Peyer's patch (tissue), 4 donors: ENCODE results near the gene EME2.

Experiments
- POLR2A ChIP-seq, 2 donors: fragments of 450-650 bp; IDR thresholded peaks; one replicate each; pipeline ENCODE4 v1.5.1; 2017; ENCODE audit warnings: antibody characterized with exemption in 2 of 2, mild to moderate bottlenecking in 2 of 2, moderate library complexity in 2 of 2
- TF ChIP-seq, protein P1 (sequence below), 6 experiments: fragments of 450-650 bp in 4 of 6; fragments of 200-600 bp in 2 of 6; sonication (generic) in 1 of 6; IDR thresholded peaks; one replicate each; pipeline ENCODE4 v1.5.1; 2017 to 2019; ENCODE audit warnings: antibody characterized with exemption in 6 of 6, mild to moderate bottlenecking in 3 of 6, moderate library complexity in 1 of 6

DNA sequence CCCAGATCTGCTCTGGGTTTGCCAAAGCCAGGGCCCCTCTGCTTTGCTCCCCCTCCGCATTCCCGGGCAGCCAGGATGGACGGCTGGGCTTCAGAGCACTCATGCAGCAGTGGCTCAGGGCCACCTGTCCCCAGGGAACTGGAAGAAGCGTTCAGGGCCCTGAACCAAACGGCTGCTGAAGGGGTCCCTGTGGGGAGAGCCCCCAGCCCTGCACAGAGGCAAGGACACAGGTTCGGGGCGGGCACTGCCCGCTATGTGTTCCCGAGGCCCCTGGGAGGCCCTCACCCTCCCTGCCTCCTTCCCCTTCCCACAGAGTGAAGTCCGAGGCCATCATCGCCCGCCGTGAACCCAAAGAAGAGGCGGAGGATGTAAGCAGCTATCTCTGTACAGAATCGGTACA lies 11.7 kb upstream of the EME2 start:
- TF ChIP-seq, protein P1, sequence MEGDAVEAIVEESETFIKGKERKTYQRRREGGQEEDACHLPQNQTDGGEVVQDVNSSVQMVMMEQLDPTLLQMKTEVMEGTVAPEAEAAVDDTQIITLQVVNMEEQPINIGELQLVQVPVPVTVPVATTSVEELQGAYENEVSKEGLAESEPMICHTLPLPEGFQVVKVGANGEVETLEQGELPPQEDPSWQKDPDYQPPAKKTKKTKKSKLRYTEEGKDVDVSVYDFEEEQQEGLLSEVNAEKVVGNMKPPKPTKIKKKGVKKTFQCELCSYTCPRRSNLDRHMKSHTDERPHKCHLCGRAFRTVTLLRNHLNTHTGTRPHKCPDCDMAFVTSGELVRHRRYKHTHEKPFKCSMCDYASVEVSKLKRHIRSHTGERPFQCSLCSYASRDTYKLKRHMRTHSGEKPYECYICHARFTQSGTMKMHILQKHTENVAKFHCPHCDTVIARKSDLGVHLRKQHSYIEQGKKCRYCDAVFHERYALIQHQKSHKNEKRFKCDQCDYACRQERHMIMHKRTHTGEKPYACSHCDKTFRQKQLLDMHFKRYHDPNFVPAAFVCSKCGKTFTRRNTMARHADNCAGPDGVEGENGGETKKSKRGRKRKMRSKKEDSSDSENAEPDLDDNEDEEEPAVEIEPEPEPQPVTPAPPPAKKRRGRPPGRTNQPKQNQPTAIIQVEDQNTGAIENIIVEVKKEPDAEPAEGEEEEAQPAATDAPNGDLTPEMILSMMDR (IDR thresholded peaks at IDR 0.05) = no peak
- no peak for TF ChIP-seq POLR2A (IDR thresholded peaks at IDR 0.05)
